ENCODE measurements around the gene ID3. TPM values are rescaled to one million over a fixed set of nuclear protein-coding genes. Genes with fewer than 3 reads are reported as not detected.

ID3 gene
- total and polyA plus RNA-seq, 9 of the 15 experiments (the other 6 are each of a cell fraction or from before 2014, with no cell fraction given): 6.8 to 59.8 (median 23.5) TPM

DNA sequence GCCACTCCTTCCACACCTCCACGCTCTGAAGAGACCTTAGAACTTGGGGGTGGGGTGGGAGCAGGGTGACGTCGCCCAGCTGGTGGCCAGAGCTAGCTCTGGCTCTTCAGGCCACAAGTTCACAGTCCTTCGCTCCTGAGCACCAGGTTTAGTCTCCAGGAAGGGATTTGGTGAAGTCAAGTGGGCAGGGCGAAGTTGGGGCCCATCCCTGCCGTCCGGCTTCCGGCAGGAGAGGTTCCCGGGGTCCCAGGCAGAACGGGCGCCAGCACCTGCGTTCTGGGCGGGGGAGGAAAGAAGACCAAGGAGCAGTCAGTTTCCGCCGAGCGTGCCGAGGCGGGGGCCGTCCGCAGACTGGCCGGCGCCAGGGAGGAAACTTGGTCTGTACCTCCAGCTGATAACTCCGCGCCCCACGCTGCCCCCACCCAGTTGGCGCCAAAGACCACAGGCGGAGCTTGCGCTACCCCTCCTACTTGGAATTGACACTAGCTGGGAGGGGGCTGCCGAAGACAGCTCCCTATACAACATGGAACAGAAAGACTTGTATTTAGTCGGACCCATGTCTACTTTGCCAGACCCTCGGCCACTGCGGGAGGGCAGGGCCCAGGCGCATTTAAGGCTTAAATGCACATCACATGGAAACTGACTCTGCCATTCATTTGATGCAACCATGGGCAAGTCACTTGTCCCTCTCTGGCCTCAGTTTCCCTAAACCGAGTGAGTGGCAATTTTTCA, 995 bp downstream of the ID3 start (continued):
- TF ChIP-seq, protein P1, sequence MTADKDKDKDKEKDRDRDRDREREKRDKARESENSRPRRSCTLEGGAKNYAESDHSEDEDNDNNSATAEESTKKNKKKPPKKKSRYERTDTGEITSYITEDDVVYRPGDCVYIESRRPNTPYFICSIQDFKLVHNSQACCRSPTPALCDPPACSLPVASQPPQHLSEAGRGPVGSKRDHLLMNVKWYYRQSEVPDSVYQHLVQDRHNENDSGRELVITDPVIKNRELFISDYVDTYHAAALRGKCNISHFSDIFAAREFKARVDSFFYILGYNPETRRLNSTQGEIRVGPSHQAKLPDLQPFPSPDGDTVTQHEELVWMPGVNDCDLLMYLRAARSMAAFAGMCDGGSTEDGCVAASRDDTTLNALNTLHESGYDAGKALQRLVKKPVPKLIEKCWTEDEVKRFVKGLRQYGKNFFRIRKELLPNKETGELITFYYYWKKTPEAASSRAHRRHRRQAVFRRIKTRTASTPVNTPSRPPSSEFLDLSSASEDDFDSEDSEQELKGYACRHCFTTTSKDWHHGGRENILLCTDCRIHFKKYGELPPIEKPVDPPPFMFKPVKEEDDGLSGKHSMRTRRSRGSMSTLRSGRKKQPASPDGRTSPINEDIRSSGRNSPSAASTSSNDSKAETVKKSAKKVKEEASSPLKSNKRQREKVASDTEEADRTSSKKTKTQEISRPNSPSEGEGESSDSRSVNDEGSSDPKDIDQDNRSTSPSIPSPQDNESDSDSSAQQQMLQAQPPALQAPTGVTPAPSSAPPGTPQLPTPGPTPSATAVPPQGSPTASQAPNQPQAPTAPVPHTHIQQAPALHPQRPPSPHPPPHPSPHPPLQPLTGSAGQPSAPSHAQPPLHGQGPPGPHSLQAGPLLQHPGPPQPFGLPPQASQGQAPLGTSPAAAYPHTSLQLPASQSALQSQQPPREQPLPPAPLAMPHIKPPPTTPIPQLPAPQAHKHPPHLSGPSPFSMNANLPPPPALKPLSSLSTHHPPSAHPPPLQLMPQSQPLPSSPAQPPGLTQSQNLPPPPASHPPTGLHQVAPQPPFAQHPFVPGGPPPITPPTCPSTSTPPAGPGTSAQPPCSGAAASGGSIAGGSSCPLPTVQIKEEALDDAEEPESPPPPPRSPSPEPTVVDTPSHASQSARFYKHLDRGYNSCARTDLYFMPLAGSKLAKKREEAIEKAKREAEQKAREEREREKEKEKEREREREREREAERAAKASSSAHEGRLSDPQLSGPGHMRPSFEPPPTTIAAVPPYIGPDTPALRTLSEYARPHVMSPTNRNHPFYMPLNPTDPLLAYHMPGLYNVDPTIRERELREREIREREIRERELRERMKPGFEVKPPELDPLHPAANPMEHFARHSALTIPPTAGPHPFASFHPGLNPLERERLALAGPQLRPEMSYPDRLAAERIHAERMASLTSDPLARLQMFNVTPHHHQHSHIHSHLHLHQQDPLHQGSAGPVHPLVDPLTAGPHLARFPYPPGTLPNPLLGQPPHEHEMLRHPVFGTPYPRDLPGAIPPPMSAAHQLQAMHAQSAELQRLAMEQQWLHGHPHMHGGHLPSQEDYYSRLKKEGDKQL (CRISPR knock-in tag; IDR thresholded peaks at IDR 0.05; ENCODE audit: borderline replicate concordance): no peak
- TF ChIP-seq RBM39 (optimal IDR thresholded peaks at IDR 0.05; ENCODE audit: low read depth, low read length) (no peak), U2AF2 (optimal IDR thresholded peaks at IDR 0.05; ENCODE audit: low read depth, low read length) (no peak), RB1 (IDR thresholded peaks at IDR 0.05; ENCODE audit: low read depth) (peak; percentile 94), PCBP2 (IDR thresholded peaks at IDR 0.05; ENCODE audit: low read depth, low read length, poor library complexity, severe bottlenecking) (no peak)
- TF ChIP-seq, protein P2, sequence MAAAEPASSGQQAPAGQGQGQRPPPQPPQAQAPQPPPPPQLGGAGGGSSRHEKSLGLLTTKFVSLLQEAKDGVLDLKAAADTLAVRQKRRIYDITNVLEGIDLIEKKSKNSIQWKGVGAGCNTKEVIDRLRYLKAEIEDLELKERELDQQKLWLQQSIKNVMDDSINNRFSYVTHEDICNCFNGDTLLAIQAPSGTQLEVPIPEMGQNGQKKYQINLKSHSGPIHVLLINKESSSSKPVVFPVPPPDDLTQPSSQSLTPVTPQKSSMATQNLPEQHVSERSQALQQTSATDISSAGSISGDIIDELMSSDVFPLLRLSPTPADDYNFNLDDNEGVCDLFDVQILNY (CRISPR knock-in tag; IDR thresholded peaks at IDR 0.05): 0 out of 2 replicates have a peak, but pooled peaks have one; percentile 71
- TF ChIP-seq, protein P3, sequence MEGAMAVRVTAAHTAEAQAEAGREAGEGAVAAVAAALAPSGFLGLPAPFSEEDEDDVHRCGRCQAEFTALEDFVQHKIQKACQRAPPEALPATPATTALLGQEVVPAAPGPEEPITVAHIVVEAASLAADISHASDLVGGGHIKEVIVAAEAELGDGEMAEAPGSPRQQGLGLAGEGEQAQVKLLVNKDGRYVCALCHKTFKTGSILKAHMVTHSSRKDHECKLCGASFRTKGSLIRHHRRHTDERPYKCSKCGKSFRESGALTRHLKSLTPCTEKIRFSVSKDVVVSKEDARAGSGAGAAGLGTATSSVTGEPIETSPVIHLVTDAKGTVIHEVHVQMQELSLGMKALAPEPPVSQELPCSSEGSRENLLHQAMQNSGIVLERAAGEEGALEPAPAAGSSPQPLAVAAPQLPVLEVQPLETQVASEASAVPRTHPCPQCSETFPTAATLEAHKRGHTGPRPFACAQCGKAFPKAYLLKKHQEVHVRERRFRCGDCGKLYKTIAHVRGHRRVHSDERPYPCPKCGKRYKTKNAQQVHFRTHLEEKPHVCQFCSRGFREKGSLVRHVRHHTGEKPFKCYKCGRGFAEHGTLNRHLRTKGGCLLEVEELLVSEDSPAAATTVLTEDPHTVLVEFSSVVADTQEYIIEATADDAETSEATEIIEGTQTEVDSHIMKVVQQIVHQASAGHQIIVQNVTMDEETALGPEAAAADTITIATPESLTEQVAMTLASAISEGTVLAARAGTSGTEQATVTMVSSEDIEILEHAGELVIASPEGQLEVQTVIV (CRISPR knock-in tag; IDR thresholded peaks at IDR 0.05; ENCODE audit: borderline replicate concordance): no peak
- TF ChIP-seq, protein P4, sequence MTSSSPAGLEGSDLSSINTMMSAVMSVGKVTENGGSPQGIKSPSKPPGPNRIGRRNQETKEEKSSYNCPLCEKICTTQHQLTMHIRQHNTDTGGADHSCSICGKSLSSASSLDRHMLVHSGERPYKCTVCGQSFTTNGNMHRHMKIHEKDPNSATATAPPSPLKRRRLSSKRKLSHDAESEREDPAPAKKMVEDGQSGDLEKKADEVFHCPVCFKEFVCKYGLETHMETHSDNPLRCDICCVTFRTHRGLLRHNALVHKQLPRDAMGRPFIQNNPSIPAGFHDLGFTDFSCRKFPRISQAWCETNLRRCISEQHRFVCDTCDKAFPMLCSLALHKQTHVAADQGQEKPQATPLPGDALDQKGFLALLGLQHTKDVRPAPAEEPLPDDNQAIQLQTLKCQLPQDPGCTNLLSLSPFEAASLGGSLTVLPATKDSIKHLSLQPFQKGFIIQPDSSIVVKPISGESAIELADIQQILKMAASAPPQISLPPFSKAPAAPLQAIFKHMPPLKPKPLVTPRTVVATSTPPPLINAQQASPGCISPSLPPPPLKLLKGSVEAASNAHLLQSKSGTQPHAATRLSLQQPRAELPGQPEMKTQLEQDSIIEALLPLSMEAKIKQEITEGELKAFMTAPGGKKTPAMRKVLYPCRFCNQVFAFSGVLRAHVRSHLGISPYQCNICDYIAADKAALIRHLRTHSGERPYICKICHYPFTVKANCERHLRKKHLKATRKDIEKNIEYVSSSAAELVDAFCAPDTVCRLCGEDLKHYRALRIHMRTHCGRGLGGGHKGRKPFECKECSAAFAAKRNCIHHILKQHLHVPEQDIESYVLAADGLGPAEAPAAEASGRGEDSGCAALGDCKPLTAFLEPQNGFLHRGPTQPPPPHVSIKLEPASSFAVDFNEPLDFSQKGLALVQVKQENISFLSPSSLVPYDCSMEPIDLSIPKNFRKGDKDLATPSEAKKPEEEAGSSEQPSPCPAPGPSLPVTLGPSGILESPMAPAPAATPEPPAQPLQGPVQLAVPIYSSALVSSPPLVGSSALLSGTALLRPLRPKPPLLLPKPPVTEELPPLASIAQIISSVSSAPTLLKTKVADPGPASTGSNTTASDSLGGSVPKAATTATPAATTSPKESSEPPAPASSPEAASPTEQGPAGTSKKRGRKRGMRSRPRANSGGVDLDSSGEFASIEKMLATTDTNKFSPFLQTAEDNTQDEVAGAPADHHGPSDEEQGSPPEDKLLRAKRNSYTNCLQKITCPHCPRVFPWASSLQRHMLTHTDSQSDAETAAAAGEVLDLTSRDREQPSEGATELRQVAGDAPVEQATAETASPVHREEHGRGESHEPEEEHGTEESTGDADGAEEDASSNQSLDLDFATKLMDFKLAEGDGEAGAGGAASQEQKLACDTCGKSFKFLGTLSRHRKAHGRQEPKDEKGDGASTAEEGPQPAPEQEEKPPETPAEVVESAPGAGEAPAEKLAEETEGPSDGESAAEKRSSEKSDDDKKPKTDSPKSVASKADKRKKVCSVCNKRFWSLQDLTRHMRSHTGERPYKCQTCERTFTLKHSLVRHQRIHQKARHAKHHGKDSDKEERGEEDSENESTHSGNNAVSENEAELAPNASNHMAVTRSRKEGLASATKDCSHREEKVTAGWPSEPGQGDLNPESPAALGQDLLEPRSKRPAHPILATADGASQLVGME (CRISPR knock-in tag; IDR thresholded peaks at IDR 0.05): peak; percentile 68
- TF ChIP-seq, protein P5, sequence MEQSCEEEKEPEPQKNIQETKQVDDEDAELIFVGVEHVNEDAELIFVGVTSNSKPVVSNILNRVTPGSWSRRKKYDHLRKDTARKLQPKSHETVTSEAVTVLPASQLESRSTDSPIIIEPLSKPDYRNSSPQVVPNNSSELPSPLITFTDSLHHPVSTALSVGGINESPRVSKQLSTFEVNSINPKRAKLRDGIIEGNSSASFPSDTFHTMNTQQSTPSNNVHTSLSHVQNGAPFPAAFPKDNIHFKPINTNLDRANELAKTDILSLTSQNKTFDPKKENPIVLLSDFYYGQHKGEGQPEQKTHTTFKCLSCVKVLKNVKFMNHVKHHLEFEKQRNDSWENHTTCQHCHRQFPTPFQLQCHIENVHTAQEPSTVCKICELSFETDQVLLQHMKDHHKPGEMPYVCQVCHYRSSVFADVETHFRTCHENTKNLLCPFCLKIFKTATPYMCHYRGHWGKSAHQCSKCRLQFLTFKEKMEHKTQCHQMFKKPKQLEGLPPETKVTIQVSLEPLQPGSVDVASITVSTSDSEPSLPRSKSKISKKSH (CRISPR knock-in tag; IDR thresholded peaks at IDR 0.05): no peak
